Erythroblast (primary cell): Measurements from ENCODE around the gene FCRL1.

Experiments
- GATA1 ChIP-seq: IDR thresholded peaks from 2 replicates; pipeline ENCODE4 v1.6.1; 2011; ENCODE audit warnings: low read depth, mild to moderate bottlenecking, control low read depth, low read length, moderate library complexity
- POLR2A ChIP-seq: IDR thresholded peaks from 2 replicates; pipeline ENCODE4 v1.6.1; 2011; ENCODE audit warnings: mild to moderate bottlenecking, low read length

DNA sequence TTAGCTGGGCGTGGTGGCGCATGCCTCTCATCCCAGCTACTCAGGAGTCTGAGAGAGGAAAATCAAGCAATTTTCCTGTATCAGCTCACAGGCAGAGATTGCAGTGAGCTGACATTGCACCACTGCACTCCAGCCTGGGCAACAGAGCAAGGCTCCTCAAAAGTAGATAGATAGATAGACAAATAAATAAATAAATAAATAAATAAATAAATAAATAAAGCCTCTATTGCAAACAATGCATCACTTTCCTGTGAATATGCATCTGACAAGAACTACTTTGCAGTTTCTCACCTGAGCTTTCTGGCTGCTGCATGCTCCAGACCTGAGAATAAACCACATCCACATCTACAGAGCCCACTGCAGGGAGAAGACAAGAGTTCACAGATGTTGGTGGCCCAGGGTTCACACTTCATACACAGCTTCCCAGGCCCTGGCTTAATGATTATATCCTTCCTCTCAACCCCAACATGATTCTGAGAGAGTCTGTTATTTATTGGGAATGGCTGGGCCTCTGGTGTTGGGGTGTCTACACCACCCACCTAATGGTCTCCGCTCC is 71.6 kb downstream of the FCRL1 start:
- TF ChIP-seq POLR2A, result no peak
- TF ChIP-seq GATA1, result no peak
